DND-41 (cell line): ENCODE data around the gene FAM83F.

ENCODE experiments used
- ATAC-seq: fragments of 200-7000 bp; cut with Tn5 transposase; 3 replicates; pipeline ENCODE4 v1.9.1; 2021; ENCODE audit warnings: low read depth; ENCODE audit not compliant: insufficient read depth
- DNase-seq: peaks from one replicate; pipeline ENCODE4 v3.0.0-alpha.2; 2020
- H2AFZ ChIP-seq: 2 replicates; pipeline ENCODE4 v1.6.0; 2012; ENCODE audit warnings: low read depth, low read length
- H3K27ac ChIP-seq: 2 replicates; pipeline ENCODE4 v1.5.1; 2012; ENCODE audit warnings: low read length, inconsistent platforms
- H3K27me3 ChIP-seq: fragments of 200-600 bp; sonication (generic); 2 replicates; pipeline ENCODE4 v1.6.0; 2012; ENCODE audit warnings: low read length, mild to moderate bottlenecking, inconsistent platforms; ENCODE audit not compliant: insufficient read depth, poor library complexity
- H3K36me3 ChIP-seq: 2 replicates; pipeline ENCODE4 v1.5.1; 2012; ENCODE audit warnings: low read length, inconsistent platforms; ENCODE audit not compliant: insufficient read depth
- H3K4me1 ChIP-seq: 2 replicates; pipeline ENCODE4 v1.5.1; 2012; ENCODE audit warnings: mild to moderate bottlenecking, low read length; ENCODE audit not compliant: insufficient read depth
- H3K4me2 ChIP-seq: 2 replicates; pipeline ENCODE4 v1.6.0; 2012; ENCODE audit warnings: mild to moderate bottlenecking, moderate library complexity, low read length, inconsistent platforms; ENCODE audit not compliant: insufficient read depth
- H3K4me3 ChIP-seq, 2 experiments: fragments of 200-600 bp in 1 of 2; shearing (Covaris generic) in 1 of 2; 2 replicates each; pipeline ENCODE4 v1.5.1; 2012 to 2016; ENCODE audit warnings: inconsistent platforms in 2 of 2, low read length in 2 of 2, mild to moderate bottlenecking in 2 of 2, low read depth in 1 of 2, moderate library complexity in 1 of 2
- H3K79me2 ChIP-seq: 2 replicates; pipeline ENCODE4 v1.6.0; 2012; ENCODE audit warnings: low read length, inconsistent platforms; ENCODE audit not compliant: insufficient read depth
- H3K9ac ChIP-seq: 2 replicates; pipeline ENCODE4 v1.6.0; 2012; ENCODE audit warnings: low read depth, mild to moderate bottlenecking, inconsistent platforms, low read length, moderate library complexity
- H3K9me3 ChIP-seq: 2 replicates; pipeline ENCODE4 v1.5.1; 2012; ENCODE audit warnings: low read length, moderate library complexity, mild to moderate bottlenecking, inconsistent platforms; ENCODE audit not compliant: insufficient read depth, severe bottlenecking
- H4K20me1 ChIP-seq: 2 replicates; pipeline ENCODE4 v1.6.0; 2012; ENCODE audit warnings: low read length; ENCODE audit not compliant: insufficient read depth
- EZH2 ChIP-seq: IDR thresholded peaks from 3 replicates; pipeline ENCODE4 v1.6.1; 2012; ENCODE audit warnings: borderline replicate concordance, low read depth, mild to moderate bottlenecking, moderate library complexity, low read length, inconsistent platforms; ENCODE audit not compliant: severe bottlenecking
- TF ChIP-seq, protein P1 (sequence below): IDR thresholded peaks from 2 replicates; pipeline ENCODE4 v1.5.1; 2012; ENCODE audit warnings: borderline replicate concordance, low read length, moderate library complexity, mild to moderate bottlenecking; ENCODE audit not compliant: poor library complexity, severe bottlenecking; ENCODE audit errors: extremely low read depth

The FAM83F gene

DNA sequence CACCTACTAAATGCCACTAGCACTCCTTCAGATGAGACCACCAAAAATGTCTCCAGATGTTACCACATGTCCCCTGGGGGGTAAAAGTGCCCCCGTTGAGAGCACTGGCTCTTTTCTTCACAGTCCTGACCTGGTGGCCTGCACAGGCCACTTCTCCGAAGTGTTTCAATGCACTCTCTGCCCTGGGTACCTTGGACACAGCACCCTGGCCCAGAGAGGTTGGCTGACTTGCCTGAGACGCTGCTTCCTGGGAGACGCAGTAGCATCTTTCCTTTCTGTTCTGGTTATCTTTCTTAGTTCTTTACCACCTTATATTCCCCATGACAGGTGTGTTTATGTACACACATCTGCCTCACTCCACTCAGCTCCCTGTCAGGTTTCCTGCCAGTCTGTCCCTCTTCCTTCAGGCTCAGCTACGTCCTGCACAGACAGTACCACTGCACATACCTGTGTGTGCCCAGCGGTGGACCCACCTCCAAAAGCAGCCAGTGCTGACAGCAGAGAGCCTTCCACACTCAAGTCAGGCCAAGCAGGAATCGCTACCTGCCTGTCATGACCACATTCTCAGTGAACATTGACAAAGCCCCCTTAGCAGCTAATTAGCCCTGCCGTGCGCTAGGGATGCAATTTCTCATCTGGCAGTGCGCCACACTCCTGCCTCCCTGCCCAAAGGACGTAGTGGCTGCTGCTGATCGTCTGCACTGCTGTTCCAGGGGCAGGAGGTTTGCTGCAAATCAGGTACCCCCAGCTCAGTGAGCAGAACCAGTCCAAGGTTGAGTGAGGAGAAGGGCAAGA, 39.0 kb downstream of the FAM83F start:
- TF ChIP-seq, protein P1, sequence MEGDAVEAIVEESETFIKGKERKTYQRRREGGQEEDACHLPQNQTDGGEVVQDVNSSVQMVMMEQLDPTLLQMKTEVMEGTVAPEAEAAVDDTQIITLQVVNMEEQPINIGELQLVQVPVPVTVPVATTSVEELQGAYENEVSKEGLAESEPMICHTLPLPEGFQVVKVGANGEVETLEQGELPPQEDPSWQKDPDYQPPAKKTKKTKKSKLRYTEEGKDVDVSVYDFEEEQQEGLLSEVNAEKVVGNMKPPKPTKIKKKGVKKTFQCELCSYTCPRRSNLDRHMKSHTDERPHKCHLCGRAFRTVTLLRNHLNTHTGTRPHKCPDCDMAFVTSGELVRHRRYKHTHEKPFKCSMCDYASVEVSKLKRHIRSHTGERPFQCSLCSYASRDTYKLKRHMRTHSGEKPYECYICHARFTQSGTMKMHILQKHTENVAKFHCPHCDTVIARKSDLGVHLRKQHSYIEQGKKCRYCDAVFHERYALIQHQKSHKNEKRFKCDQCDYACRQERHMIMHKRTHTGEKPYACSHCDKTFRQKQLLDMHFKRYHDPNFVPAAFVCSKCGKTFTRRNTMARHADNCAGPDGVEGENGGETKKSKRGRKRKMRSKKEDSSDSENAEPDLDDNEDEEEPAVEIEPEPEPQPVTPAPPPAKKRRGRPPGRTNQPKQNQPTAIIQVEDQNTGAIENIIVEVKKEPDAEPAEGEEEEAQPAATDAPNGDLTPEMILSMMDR: no peak
- TF ChIP-seq EZH2: no peak
- no peak overlapping the region for H2AFZ ChIP-seq
- no peak overlapping the region for H3K4me2 ChIP-seq
- H3K79me2 ChIP-seq: no peaks in the 10 kb centered on the region
- H3K27me3 ChIP-seq: no peaks in the 10 kb centered on the region
- H3K27ac ChIP-seq: no peak overlapping the region
- no peaks in the 10 kb centered on the region for H4K20me1 ChIP-seq
- H3K4me3 ChIP-seq: no peak overlapping the region
- no peak overlapping the region for H3K9ac ChIP-seq
- H3K4me1 ChIP-seq: peaks cover 24% of the 10 kb centered on the region
- H3K36me3 ChIP-seq: no peaks in the 10 kb centered on the region
- H3K9me3 ChIP-seq: no peaks in the 10 kb centered on the region
- ATAC-seq (no peak), DNase-seq (no peak)

GRCh38 chr22:40035351-40035750, 40.6 kb downstream of the FAM83F start:
- Histone ChIP-seq H3K36me3 (no peaks in the 10 kb centered on the region), H3K9ac (no peak overlapping the region), H3K4me3 (no peak overlapping the region), H3K4me1 (peaks cover 19% of the 10 kb centered on the region), H3K27me3 (no peaks in the 10 kb centered on the region), H3K27ac (no peak overlapping the region), H3K9me3 (no peaks in the 10 kb centered on the region), H3K4me2 (no peak overlapping the region), H3K79me2 (no peaks in the 10 kb centered on the region), H2AFZ (no peak overlapping the region), H4K20me1 (no peaks in the 10 kb centered on the region)
- no peak for DNase-seq
- TF ChIP-seq, protein P1: no peak
- TF ChIP-seq EZH2: no peak
- no peak for ATAC-seq

DNA sequence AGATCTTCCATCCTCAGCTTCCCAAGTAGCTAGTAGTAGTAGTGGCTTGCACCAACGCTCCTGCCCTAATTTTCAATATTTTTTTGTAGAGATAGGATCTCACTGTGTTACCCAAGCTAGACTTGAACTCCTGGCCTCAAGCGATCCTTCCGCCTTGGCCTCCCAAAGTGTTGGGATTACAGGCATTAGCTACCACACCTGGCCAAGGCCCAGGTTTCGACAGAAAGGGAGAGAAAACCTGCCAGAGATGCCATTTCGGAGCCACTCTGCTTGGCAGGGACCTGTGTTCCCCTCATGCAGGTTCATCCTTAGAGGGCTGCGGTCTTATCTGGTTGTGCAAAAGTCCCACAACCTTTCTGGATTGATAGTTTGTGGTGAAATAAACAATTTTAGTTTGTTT, 41.4 kb downstream of the FAM83F start:
- TF ChIP-seq EZH2: no peak
- TF ChIP-seq, protein P1: no peak

More for the DNA sequence above, 41.4 kb downstream of the FAM83F start:
- Histone ChIP-seq H3K9ac (no peak overlapping the region), H3K4me1 (peaks cover 12% of the 10 kb centered on the region), H3K79me2 (no peaks in the 10 kb centered on the region), H3K36me3 (no peaks in the 10 kb centered on the region), H3K9me3 (no peaks in the 10 kb centered on the region), H3K4me2 (no peak overlapping the region), H3K27ac (no peak overlapping the region), H2AFZ (no peak overlapping the region), H4K20me1 (no peaks in the 10 kb centered on the region), H3K27me3 (no peaks in the 10 kb centered on the region), H3K4me3 (no peak overlapping the region)
- ATAC-seq (no peak), DNase-seq (no peak)
